HL-60 (cell line): ENCODE results near the gene REPS1.
A peak's percentile ranks its signal among the peaks of the same experiment; 100 is the strongest.
"Not testable (repeated sequence)": the region's sequence is repeated elsewhere in the genome, so short reads cannot be mapped to it uniquely, and the experiment has no call there.

Experiments used
- DNase-seq, 2 experiments: peaks; one replicate each; pipeline ENCODE4 v3.0.0-alpha.2; 2010 to 2020; ENCODE audit warnings: low read depth in 1 of 2, low spot score in 1 of 2
- H3K27ac ChIP-seq: fragments of 250-450 bp; sonication (Bioruptor Pico); replicated peaks from 2 replicates; pipeline ENCODE4 v1.5.1; 2020; ENCODE audit warnings: mild to moderate bottlenecking, moderate library complexity
- H3K27me3 ChIP-seq: fragments of 250-450 bp; sonication (Bioruptor Pico); 2 replicates; pipeline ENCODE4 v1.5.1; 2021; ENCODE audit warnings: mild to moderate bottlenecking, moderate library complexity; ENCODE audit not compliant: insufficient read depth, poor library complexity, severe bottlenecking
- H3K4me3 ChIP-seq: replicated peaks from 2 replicates; pipeline ENCODE4 v1.5.1; 2011; ENCODE audit warnings: mild to moderate bottlenecking, control low read depth, low read length; ENCODE audit not compliant: insufficient read depth
- GABPA ChIP-seq: IDR thresholded peaks from 2 replicates; pipeline ENCODE4 v1.6.1; 2012; ENCODE audit warnings: low read depth
- POLR2AphosphoS5 ChIP-seq: IDR thresholded peaks from 2 replicates; pipeline ENCODE4 v1.6.1; 2012; ENCODE audit warnings: low read depth
- SPI1 ChIP-seq: IDR thresholded peaks from 2 replicates; pipeline ENCODE4 v1.6.1; 2012; ENCODE audit warnings: low read depth, mild to moderate bottlenecking, borderline replicate concordance
- TF ChIP-seq, protein P1 (sequence below): IDR thresholded peaks from 2 replicates; pipeline ENCODE4 v1.6.1; 2012; ENCODE audit warnings: low read depth; ENCODE audit not compliant: insufficient replicate concordance
- TF ChIP-seq, protein P2 (sequence below): IDR thresholded peaks from one replicate; pipeline ENCODE4 v1.5.1; 2011; ENCODE audit warnings: low read length, control low read depth, inconsistent platforms; ENCODE audit not compliant: insufficient read depth

Gene REPS1

DNA sequence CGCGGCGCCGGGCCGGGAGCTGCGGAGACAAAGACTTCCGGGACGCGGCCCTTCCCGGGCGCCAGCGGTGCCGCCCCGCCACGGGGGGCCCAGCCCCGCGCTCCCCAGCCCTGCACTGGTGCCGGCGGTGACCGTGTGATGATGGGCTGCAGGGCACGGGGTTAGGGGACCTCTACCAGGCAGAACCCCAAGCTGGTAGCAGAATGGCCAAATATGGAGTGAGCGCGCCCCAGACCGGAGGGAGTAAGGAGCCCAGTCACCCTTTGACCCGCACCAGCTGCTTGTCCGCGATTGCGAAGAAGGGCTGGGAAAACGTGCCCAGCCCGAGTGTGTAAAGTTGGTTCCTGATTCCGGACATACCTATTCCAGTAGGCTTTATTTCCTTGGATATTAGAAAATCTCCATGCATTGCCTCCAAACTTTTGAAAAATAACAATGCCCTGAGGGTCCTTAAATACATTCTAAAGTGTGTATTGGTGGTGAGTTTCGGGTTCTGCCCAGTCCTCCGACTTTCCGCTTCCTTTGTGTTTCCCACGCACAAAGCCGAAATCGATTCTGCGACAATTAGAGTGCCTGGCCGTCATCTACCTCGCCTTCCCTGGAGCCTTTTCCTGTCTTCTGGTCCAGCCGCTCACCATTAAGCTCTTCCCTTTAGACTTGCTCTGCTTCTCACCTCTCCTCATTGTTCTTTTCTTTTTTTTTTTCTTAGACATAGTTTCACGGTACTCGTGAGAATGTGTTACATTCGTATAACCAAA, 41.6 kb upstream of the REPS1 start:
- TF ChIP-seq SPI1 (no peak), POLR2AphosphoS5 (peak; percentile 55; the same call in 1 of the 2 replicates)
- no peaks in the 10 kb centered on the region for H3K27me3 ChIP-seq
- DNase-seq = peak in 1 of 2 experiments; percentile 74
- H3K4me3 ChIP-seq = peak overlapping the region; percentile 69
- H3K27ac ChIP-seq = peak overlapping the region; percentile 98

DNA sequence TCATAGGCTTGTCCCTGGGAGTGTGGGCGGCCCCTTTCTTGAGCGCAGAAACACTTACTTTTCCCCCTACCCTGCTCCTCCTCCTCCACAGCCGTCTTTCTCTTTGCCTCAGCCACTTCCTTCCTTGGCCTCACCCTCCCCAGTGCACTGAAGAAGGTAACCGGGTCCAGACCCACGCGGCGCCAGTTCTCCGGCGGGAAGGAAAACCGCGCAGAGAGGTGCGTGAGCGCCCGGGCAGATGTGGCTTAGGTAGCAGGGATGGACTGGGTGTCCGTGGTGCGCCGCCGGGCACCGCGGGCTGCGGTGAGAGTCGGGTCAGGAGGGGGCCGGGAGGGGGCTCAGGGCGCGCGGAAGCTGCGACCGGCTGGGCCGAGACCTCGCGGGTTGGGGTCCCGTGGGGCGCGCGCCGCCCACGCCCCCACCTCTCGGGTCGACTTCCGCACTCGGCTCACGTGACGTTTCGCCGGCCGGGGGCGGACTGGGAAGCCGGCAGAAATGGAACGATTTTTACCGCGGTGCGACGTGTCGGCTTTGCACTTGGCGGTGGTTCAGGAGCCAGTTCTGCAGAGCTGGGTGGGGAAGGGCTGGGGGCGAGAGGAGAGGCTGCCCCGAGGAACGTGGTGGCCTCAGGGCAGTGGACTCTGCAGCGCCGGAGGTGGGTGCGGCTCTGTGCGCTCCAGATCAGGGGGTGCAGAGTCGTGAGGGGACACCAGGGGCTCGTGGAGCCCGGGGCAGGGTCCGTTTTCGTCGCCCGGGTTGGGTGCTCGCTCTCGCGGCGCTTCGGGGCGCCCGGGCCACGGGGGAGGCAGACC, 40.8 kb upstream of the REPS1 start, which contains the start of gene ABRACL:
ABRACL (plus strand) TSS at position 88 of the 812 bp plus-strand sequence. CDS start 5,416 bp downstream, outside the sequence.
- peak; percentile 68 to 91 for DNase-seq

DNA sequence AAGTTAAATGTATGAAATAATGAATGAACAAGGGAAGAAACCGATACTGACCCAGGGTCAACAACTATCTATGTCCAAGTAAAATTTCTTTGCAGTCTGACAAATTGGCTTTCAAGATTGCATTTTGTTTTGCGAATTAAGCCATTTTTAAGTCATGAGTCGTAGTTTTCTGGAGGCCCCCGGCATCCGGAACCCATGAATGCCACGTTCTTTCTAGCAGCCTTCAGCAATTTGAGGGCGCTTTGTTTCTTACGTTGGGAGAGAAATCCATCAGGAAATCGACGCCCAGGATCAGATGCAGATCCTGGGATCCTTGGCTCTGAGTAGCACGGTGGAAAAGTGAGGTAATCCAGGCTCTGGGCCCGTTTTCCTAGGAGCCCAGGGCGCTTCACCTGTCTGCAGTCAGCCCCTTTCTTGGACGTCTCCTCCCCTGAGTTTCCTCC, 40.2 kb upstream of the REPS1 start:
- no peak for DNase-seq
- H3K27ac ChIP-seq = peak overlapping the region; percentile 98
- no peaks in the 10 kb centered on the region for H3K27me3 ChIP-seq
- peak overlapping the region; percentile 69 for H3K4me3 ChIP-seq
- no peak for TF ChIP-seq GABPA
- TF ChIP-seq SPI1 = no peak

More for the DNA sequence above, 40.8 kb upstream of the REPS1 start, which contains the start of gene ABRACL:
- peak within 1 kb of the TSS; percentile 98 for H3K27ac ChIP-seq
- TF ChIP-seq, protein P1, sequence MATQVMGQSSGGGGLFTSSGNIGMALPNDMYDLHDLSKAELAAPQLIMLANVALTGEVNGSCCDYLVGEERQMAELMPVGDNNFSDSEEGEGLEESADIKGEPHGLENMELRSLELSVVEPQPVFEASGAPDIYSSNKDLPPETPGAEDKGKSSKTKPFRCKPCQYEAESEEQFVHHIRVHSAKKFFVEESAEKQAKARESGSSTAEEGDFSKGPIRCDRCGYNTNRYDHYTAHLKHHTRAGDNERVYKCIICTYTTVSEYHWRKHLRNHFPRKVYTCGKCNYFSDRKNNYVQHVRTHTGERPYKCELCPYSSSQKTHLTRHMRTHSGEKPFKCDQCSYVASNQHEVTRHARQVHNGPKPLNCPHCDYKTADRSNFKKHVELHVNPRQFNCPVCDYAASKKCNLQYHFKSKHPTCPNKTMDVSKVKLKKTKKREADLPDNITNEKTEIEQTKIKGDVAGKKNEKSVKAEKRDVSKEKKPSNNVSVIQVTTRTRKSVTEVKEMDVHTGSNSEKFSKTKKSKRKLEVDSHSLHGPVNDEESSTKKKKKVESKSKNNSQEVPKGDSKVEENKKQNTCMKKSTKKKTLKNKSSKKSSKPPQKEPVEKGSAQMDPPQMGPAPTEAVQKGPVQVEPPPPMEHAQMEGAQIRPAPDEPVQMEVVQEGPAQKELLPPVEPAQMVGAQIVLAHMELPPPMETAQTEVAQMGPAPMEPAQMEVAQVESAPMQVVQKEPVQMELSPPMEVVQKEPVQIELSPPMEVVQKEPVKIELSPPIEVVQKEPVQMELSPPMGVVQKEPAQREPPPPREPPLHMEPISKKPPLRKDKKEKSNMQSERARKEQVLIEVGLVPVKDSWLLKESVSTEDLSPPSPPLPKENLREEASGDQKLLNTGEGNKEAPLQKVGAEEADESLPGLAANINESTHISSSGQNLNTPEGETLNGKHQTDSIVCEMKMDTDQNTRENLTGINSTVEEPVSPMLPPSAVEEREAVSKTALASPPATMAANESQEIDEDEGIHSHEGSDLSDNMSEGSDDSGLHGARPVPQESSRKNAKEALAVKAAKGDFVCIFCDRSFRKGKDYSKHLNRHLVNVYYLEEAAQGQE = peak; percentile 59
- TF ChIP-seq POLR2AphosphoS5 (peak; percentile 88), GABPA (no peak), SPI1 (peak; percentile 84; the same call in 1 of the 2 replicates)
- TF ChIP-seq, protein P2, sequence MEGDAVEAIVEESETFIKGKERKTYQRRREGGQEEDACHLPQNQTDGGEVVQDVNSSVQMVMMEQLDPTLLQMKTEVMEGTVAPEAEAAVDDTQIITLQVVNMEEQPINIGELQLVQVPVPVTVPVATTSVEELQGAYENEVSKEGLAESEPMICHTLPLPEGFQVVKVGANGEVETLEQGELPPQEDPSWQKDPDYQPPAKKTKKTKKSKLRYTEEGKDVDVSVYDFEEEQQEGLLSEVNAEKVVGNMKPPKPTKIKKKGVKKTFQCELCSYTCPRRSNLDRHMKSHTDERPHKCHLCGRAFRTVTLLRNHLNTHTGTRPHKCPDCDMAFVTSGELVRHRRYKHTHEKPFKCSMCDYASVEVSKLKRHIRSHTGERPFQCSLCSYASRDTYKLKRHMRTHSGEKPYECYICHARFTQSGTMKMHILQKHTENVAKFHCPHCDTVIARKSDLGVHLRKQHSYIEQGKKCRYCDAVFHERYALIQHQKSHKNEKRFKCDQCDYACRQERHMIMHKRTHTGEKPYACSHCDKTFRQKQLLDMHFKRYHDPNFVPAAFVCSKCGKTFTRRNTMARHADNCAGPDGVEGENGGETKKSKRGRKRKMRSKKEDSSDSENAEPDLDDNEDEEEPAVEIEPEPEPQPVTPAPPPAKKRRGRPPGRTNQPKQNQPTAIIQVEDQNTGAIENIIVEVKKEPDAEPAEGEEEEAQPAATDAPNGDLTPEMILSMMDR = no peak
- peak within 1 kb of the TSS; percentile 69 for H3K4me3 ChIP-seq
- no peaks in the 10 kb centered on the region for H3K27me3 ChIP-seq

DNA sequence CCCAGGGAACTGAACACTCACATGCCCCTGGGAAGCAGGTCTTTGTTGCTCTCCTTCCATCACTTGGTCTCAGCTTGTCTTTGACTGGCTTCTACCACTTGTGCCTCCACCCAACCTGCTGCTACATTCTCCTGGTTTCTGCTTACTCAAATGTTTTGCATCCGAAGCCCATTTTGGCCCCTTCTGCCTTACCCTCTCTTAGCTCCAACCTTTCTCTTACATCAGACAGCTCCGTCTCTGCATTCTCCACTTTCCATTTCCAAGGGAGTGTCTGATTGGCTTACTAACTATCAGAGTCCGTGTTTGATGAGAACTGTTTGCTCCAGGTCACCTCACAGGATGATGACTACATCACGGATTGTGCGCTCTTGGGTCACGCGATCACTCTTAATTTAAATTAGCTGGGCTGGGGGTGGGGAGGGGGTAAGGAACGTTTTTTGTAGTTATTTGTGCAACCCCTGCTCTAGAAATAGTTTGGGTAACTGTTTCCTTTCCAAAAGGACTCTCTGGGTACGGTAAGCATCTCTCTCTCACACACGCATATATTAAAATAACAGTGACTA, 39.6 kb upstream of the REPS1 start:
- peak overlapping the region; percentile 69 for H3K4me3 ChIP-seq
- peak; percentile 63 for DNase-seq

DNA sequence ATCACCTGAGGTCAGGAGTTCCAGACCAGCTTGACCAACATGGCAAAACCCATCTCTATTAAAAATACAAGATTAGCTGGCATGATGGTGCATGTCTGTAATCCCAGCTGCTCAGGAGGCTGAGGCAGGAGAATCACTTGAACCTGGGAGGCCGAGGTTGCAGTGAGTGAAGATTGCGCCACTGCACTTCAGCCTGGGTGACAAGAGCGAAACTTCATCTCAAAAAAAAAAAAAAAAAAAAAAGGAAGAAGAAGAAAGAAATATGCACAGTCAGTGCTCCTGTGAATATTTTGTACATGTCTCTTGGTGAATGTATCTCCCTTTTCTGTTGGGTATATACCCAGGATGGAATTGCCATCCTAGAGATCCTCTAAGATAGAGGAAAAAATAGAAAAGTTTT, 37.4 kb upstream of the REPS1 start:
- peak in 1 of 2 experiments; percentile 72 for DNase-seq
- not testable (repeated sequence) for H3K27me3 ChIP-seq

More for the DNA sequence above, 39.6 kb upstream of the REPS1 start:
- TF ChIP-seq GABPA = no peak
- TF ChIP-seq SPI1 = no peak
- TF ChIP-seq, protein P2 = no peak
- TF ChIP-seq, protein P1 = no peak
- no peak for TF ChIP-seq POLR2AphosphoS5
- H3K27ac ChIP-seq = peak overlapping the region; percentile 98
- no peaks in the 10 kb centered on the region for H3K27me3 ChIP-seq

More for the DNA sequence above, 37.4 kb upstream of the REPS1 start:
- not testable (repeated sequence) for H3K4me3 ChIP-seq, H3K27ac ChIP-seq
